Liver (tissue), 9 donors: ENCODE measurements around the gene NT5DC2. TPM values are rescaled to one million over a fixed set of nuclear protein-coding genes. Genes with fewer than 3 reads are reported as not detected.

Experiments used
- DNase-seq: peaks from one replicate; pipeline ENCODE4 v3.0.0-alpha.2; 2017; ENCODE audit warnings: low spot score
- H3K27ac ChIP-seq, 2 donors: one replicate each; pipeline ENCODE4 v1.7.0; 2013; ENCODE audit warnings: inconsistent platforms in 2 of 2, low read length in 2 of 2, control low read depth in 1 of 2, low read depth in 1 of 2, mild to moderate bottlenecking in 1 of 2
- H3K27me3 ChIP-seq, 4 donors: one replicate each; pipeline versions ENCODE4 v1.6.1 to v1.7.0; 2013; ENCODE audit warnings: low read length in 3 of 4, inconsistent platforms in 1 of 4, mild to moderate bottlenecking in 1 of 4, moderate library complexity in 1 of 4; ENCODE audit not compliant: control insufficient read depth in 4 of 4, insufficient read depth in 4 of 4
- H3K36me3 ChIP-seq, 4 donors: one replicate each; pipeline versions ENCODE4 v1.6.1 to v1.7.0; 2013; ENCODE audit warnings: low read length in 3 of 4, mild to moderate bottlenecking in 3 of 4, low read depth in 1 of 4, moderate library complexity in 1 of 4; ENCODE audit not compliant: control insufficient read depth in 4 of 4, insufficient read depth in 3 of 4
- H3K4me1 ChIP-seq, 4 donors: one replicate each; pipeline versions ENCODE4 v1.6.1 to v1.7.0; 2013; ENCODE audit warnings: low read length in 3 of 4, mild to moderate bottlenecking in 3 of 4, moderate library complexity in 1 of 4; ENCODE audit not compliant: control insufficient read depth in 4 of 4, insufficient read depth in 4 of 4
- H3K4me3 ChIP-seq, 3 donors: one replicate each; pipeline versions ENCODE4 v1.6.1 to v1.7.0; 2013; ENCODE audit warnings: low read length in 3 of 3, control low read depth in 1 of 3, low read depth in 1 of 3, mild to moderate bottlenecking in 1 of 3
- H3K9ac ChIP-seq, 2 donors: one replicate each; pipeline ENCODE4 v1.7.0; 2013; ENCODE audit warnings: low read length in 2 of 2, mild to moderate bottlenecking in 2 of 2, moderate library complexity in 2 of 2, control low read depth in 1 of 2, low read depth in 1 of 2
- H3K9me3 ChIP-seq, 4 donors: one replicate each; pipeline versions ENCODE4 v1.6.1 to v1.7.0; 2013; ENCODE audit warnings: low read length in 3 of 4; ENCODE audit not compliant: control insufficient read depth in 4 of 4
- CTCF ChIP-seq: fragments of 150-350 bp; IDR thresholded peaks from 2 replicates; pipeline ENCODE4 v1.5.1; 2017; ENCODE audit warnings: improper control_type of control experiment, low read depth, low read length; ENCODE audit not compliant: missing input control
- FOXA1 ChIP-seq: IDR thresholded peaks from 2 replicates; pipeline ENCODE4 v1.6.1; 2016; ENCODE audit warnings: antibody characterized with exemption
- FOXA2 ChIP-seq: IDR thresholded peaks from 2 replicates; pipeline ENCODE4 v1.6.1; 2016; ENCODE audit warnings: antibody characterized with exemption
- GABPA ChIP-seq, 2 donors: IDR thresholded peaks in 1 of 2; conservative IDR thresholded peaks in 1 of 2; 2 replicates each; pipeline ENCODE4 v1.6.1; 2016; ENCODE audit warnings: antibody characterized with exemption in 2 of 2, mild to moderate bottlenecking in 1 of 2, moderate library complexity in 1 of 2
- HNF4A ChIP-seq, 2 donors: conservative IDR thresholded peaks; 2 replicates each; pipeline ENCODE4 v1.6.1; 2016; ENCODE audit warnings: antibody characterized with exemption in 2 of 2, mild to moderate bottlenecking in 2 of 2
- HNF4G ChIP-seq: IDR thresholded peaks from 2 replicates; pipeline ENCODE4 v1.6.1; 2016; ENCODE audit warnings: antibody characterized with exemption
- NR2F2 ChIP-seq: IDR thresholded peaks from 2 replicates; pipeline ENCODE4 v1.6.1; 2016; ENCODE audit warnings: antibody characterized with exemption
- RAD21 ChIP-seq, 2 donors: IDR thresholded peaks; 2 replicates each; pipeline ENCODE4 v1.6.1; 2016; ENCODE audit warnings: antibody characterized with exemption in 2 of 2, mild to moderate bottlenecking in 2 of 2
- RXRA ChIP-seq, 2 donors: IDR thresholded peaks; 2 replicates each; pipeline ENCODE4 v1.6.1; 2017 to 2018; ENCODE audit warnings: antibody characterized with exemption in 2 of 2, mild to moderate bottlenecking in 1 of 2
- SP1 ChIP-seq: IDR thresholded peaks from 2 replicates; pipeline ENCODE4 v1.6.1; 2018; ENCODE audit warnings: antibody characterized with exemption, mild to moderate bottlenecking
- TAF1 ChIP-seq: conservative IDR thresholded peaks from 2 replicates; pipeline ENCODE4 v1.6.1; 2016; ENCODE audit warnings: antibody characterized with exemption, mild to moderate bottlenecking
- ZBTB33 ChIP-seq: IDR thresholded peaks from 2 replicates; pipeline ENCODE4 v1.6.1; 2016; ENCODE audit warnings: antibody characterized with exemption
- whole genome bisulfite sequencing: extraction: QIAGEN DNeasy Blood & Tissue Kit; methylation state at CpG from one replicate; pipeline ENCODE4 v1.1.7; 2013; 5-methylcytosine and 5-hydroxymethylcytosine counted together
- polyA plus RNA-seq, 2 donors: library from polyadenylated mRNA; stranded (reverse) in 1 of 2; unstranded in 1 of 2; fragments of 200-250 nt in 1 of 2; fragments of >200 nt in 1 of 2; fragmentation: Nextera tagmentation in 1 of 2; extraction: Ambion mirVana in 1 of 2; gene quantifications; one replicate each; pipeline versions ENCODE4 v1.2.1 to v1.2.3, GENCODE V29; 2013 to 2015
- total RNA-seq, 2 donors: library from RNA; depleted of rRNA; stranded (reverse); fragments of >200 nt; gene quantifications; one replicate each; pipeline ENCODE4 v1.2.3, GENCODE V29; 2014
- TF ChIP-seq, protein P1 (sequence below): IDR thresholded peaks from 2 replicates; pipeline ENCODE4 v1.6.1; 2016; ENCODE audit warnings: antibody characterized with exemption, mild to moderate bottlenecking
- TF ChIP-seq, protein P2 (sequence below): IDR thresholded peaks from 2 replicates; pipeline ENCODE4 v1.6.1; 2016; ENCODE audit warnings: antibody characterized with exemption
- donor health status: healthy.
- donor health status: healthy.
- donor health status: healthy.
- donor health status: healthy.
- donor health status: healthy.

NT5DC2 gene
- total and polyA plus RNA-seq, 4 donors, result 2.8 to 20.9 (median 3.1) TPM

GRCh38 chr3:52517796-52518722, 15.6 kb downstream of the NT5DC2 start:
- Histone ChIP-seq H3K27ac (no peak overlapping the region), H3K4me3 (no peak overlapping the region), H3K9ac (no peak overlapping the region), H3K27me3 (no peaks in the 10 kb centered on the region), H3K36me3 (no peaks in the 10 kb centered on the region), H3K4me1 (no peaks in the 10 kb centered on the region), H3K9me3 (no peaks in the 10 kb centered on the region)
- WGBS, result 86% methylated on average over 25 of the region's 25 CpGs
- DNase-seq, result no peak
- TF ChIP-seq ZBTB33, result no peak
- no peak for TF ChIP-seq TAF1
- TF ChIP-seq HNF4G, result no peak
- TF ChIP-seq HNF4A (conservative IDR thresholded peaks at IDR 0.05), result no peak
- TF ChIP-seq RAD21 (IDR thresholded peaks at IDR 0.05), result no peak
- TF ChIP-seq, protein P1, sequence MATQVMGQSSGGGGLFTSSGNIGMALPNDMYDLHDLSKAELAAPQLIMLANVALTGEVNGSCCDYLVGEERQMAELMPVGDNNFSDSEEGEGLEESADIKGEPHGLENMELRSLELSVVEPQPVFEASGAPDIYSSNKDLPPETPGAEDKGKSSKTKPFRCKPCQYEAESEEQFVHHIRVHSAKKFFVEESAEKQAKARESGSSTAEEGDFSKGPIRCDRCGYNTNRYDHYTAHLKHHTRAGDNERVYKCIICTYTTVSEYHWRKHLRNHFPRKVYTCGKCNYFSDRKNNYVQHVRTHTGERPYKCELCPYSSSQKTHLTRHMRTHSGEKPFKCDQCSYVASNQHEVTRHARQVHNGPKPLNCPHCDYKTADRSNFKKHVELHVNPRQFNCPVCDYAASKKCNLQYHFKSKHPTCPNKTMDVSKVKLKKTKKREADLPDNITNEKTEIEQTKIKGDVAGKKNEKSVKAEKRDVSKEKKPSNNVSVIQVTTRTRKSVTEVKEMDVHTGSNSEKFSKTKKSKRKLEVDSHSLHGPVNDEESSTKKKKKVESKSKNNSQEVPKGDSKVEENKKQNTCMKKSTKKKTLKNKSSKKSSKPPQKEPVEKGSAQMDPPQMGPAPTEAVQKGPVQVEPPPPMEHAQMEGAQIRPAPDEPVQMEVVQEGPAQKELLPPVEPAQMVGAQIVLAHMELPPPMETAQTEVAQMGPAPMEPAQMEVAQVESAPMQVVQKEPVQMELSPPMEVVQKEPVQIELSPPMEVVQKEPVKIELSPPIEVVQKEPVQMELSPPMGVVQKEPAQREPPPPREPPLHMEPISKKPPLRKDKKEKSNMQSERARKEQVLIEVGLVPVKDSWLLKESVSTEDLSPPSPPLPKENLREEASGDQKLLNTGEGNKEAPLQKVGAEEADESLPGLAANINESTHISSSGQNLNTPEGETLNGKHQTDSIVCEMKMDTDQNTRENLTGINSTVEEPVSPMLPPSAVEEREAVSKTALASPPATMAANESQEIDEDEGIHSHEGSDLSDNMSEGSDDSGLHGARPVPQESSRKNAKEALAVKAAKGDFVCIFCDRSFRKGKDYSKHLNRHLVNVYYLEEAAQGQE, result no peak
- no peak for TF ChIP-seq FOXA1
- TF ChIP-seq SP1, result no peak
- no peak for TF ChIP-seq FOXA2
- TF ChIP-seq RXRA (IDR thresholded peaks at IDR 0.05), result no peak
- TF ChIP-seq, protein P2, sequence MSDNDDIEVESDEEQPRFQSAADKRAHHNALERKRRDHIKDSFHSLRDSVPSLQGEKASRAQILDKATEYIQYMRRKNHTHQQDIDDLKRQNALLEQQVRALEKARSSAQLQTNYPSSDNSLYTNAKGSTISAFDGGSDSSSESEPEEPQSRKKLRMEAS, result no peak
- TF ChIP-seq NR2F2, result no peak

DNA sequence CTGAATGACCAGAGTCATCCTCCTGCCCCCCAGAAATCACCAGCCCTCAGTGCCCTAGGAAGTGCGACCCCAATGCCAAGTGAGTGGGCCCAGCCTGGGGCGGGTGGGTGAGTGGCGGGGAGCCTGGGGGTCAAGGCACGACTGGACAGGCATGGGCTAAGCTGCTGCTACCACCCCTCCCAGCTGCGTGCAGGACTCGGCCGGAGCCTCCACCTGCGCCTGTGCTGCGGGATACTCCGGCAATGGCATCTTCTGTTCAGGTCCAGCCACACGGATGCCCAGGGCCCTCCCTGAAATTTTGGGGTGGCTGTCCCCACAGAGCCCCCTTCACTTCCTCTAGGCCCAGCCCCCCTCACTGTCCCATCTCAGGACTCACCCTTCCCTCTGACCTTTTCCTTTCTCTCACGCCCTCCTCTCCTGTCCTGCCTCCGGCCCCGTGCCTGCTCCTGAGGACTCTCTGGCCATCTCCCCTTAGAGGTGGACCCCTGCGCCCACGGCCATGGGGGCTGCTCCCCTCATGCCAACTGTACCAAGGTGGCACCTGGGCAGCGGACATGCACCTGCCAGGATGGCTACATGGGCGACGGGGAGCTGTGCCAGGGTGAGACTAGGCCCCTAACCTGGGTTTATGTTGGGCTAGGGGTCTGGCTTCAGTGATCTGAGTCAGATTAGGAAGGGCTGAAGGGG, 17.0 kb downstream of the NT5DC2 start:
- 92% methylated on average over 19 of the region's 19 CpGs for WGBS
- DNase-seq, result no peak
- Histone ChIP-seq H3K4me3 (no peak overlapping the region), H3K4me1 (no peaks in the 10 kb centered on the region), H3K36me3 (no peaks in the 10 kb centered on the region), H3K27ac (no peak overlapping the region), H3K9me3 (no peaks in the 10 kb centered on the region), H3K9ac (no peak overlapping the region), H3K27me3 (no peaks in the 10 kb centered on the region)
- no peak for TF ChIP-seq GABPA (IDR thresholded peaks at IDR 0.05 in 1 of 2, conservative IDR thresholded peaks at IDR 0.05 in 1 of 2)
- no peak for TF ChIP-seq FOXA1
- no peak for TF ChIP-seq CTCF
- no peak for TF ChIP-seq TAF1
